Suprapubic skin (tissue), 4 donors: ENCODE data around the gene HEPACAM.

ENCODE experiments used
- POLR2A ChIP-seq, 2 donors: fragments of 450-650 bp; IDR thresholded peaks; one replicate each; pipeline ENCODE4 v1.6.1; 2017; ENCODE audit warnings: antibody characterized with exemption in 2 of 2, mild to moderate bottlenecking in 2 of 2, moderate library complexity in 2 of 2
- POLR2AphosphoS5 ChIP-seq, 3 donors: sonication (generic); formaldehyde crosslinking; IDR thresholded peaks; one replicate each; pipeline ENCODE4 v1.6.1; 2017; ENCODE audit warnings: antibody characterized with exemption in 3 of 3
- TF ChIP-seq, protein P1 (sequence below), 2 donors: fragments of 200-600 bp in 1 of 2; fragments of 450-650 bp in 1 of 2; sonication (generic) in 1 of 2; IDR thresholded peaks; one replicate each; pipeline ENCODE4 v1.5.1; 2016 to 2019; ENCODE audit warnings: antibody characterized with exemption in 2 of 2, mild to moderate bottlenecking in 1 of 2, moderate library complexity in 1 of 2

DNA sequence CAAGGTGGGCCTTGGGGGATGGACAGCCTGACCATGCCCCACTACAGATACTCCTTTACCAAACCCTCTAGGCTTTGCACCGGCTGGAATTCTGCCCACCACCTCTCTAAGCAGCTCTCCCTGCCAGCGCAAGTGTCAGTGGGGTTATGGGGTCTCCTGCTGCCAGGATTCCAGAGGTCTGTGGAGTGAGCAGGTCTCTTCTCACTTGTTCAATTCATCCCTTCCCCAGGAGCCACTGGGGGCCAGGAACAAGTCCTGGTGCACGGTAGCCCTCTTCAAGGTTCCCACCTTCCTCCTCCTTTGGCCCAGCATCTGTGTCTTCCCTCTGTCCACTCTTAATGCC, 48.6 kb upstream of the HEPACAM start:
- TF ChIP-seq POLR2AphosphoS5 (IDR thresholded peaks at IDR 0.05) (no peak), POLR2A (IDR thresholded peaks at IDR 0.05) (no peak)
- TF ChIP-seq, protein P1, sequence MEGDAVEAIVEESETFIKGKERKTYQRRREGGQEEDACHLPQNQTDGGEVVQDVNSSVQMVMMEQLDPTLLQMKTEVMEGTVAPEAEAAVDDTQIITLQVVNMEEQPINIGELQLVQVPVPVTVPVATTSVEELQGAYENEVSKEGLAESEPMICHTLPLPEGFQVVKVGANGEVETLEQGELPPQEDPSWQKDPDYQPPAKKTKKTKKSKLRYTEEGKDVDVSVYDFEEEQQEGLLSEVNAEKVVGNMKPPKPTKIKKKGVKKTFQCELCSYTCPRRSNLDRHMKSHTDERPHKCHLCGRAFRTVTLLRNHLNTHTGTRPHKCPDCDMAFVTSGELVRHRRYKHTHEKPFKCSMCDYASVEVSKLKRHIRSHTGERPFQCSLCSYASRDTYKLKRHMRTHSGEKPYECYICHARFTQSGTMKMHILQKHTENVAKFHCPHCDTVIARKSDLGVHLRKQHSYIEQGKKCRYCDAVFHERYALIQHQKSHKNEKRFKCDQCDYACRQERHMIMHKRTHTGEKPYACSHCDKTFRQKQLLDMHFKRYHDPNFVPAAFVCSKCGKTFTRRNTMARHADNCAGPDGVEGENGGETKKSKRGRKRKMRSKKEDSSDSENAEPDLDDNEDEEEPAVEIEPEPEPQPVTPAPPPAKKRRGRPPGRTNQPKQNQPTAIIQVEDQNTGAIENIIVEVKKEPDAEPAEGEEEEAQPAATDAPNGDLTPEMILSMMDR (IDR thresholded peaks at IDR 0.05), result no peak
